Measurements from ENCODE around the gene RPL39L. TPM values are rescaled to one million over a fixed set of nuclear protein-coding genes. Genes with fewer than 3 reads are reported as not detected.

The RPL39L gene
- total RNA-seq, 1 donor from 2014 or later: 19.7 TPM

Other genes with a start within 250 kb of the RPL39L start
- gene ST6GAL1, start 209.0 kb downstream of the RPL39L start, total RNA-seq: 113 and 117 TPM in 2 replicates
- gene RTP1, start 58.0 kb upstream of the RPL39L start, total RNA-seq: not detected in 2 replicates
- gene MASP1, start 152.2 kb upstream of the RPL39L start, total RNA-seq: not detected in 2 replicates
- gene RTP4, start 228.9 kb upstream of the RPL39L start, total RNA-seq: 12.9 and 13.0 TPM in 2 replicates

All from T-helper 2 cell treated with Interferon-gamma antibody and Interleukin-4, amounts not matched to agents 100 ng/mL and 5 ng/mL, for 36 hours (primary cell).